Upper lobe of left lung (tissue), 6 donors: ENCODE results near the gene B3GALT5. TPM values are rescaled to one million over a fixed set of nuclear protein-coding genes. Genes with fewer than 3 reads are reported as not detected.

Source experiments
- ATAC-seq, 2 donors: fragments of 200-7000 bp; cut with Tn5 transposase; one replicate each; pipeline ENCODE4 v1.9.1; 2022; ENCODE audit warnings: mild to moderate bottlenecking in 2 of 2, moderate library complexity in 2 of 2; ENCODE audit not compliant: low FRiP score in 2 of 2
- DNase-seq, 2 donors: peaks; one replicate each; pipeline ENCODE4 v3.0.0-alpha.2; 2019 to 2020
- H3K27ac ChIP-seq, 4 donors: fragments of 200-600 bp; sonication (generic); one replicate each; pipeline ENCODE4 v1.5.1; 2016 to 2019
- H3K27me3 ChIP-seq, 4 donors: fragments of 200-600 bp; sonication (generic); one replicate each; pipeline ENCODE4 v1.5.1; 2017 to 2019
- H3K36me3 ChIP-seq, 4 donors: fragments of 200-600 bp; sonication (generic); one replicate each; pipeline ENCODE4 v1.5.1; 2016 to 2019
- H3K4me1 ChIP-seq, 4 donors: fragments of 200-600 bp; sonication (generic); one replicate each; pipeline ENCODE4 v1.5.1; 2018 to 2019
- H3K4me3 ChIP-seq, 4 donors: fragments of 200-600 bp; sonication (generic); one replicate each; pipeline ENCODE4 v1.5.1; 2017 to 2019; ENCODE audit warnings: mild to moderate bottlenecking in 2 of 4, moderate library complexity in 1 of 4
- H3K9me3 ChIP-seq, 4 donors: fragments of 200-600 bp; sonication (generic); one replicate each; pipeline ENCODE4 v1.5.1; 2018 to 2019
- EP300 ChIP-seq, 4 donors: sonication (generic); formaldehyde crosslinking; IDR thresholded peaks; one replicate each; pipeline ENCODE4 v1.5.1; 2017; ENCODE audit warnings: antibody characterized with exemption in 4 of 4, control low read depth in 2 of 4
- POLR2A ChIP-seq, 4 donors: fragments of 450-650 bp; IDR thresholded peaks; one replicate each; pipeline ENCODE4 v1.5.1; 2016 to 2017; ENCODE audit warnings: antibody characterized with exemption in 4 of 4, mild to moderate bottlenecking in 2 of 4
- POLR2AphosphoS5 ChIP-seq, 2 donors: sonication (generic); formaldehyde crosslinking; IDR thresholded peaks; one replicate each; pipeline ENCODE4 v1.5.1; 2017; ENCODE audit warnings: antibody characterized with exemption in 2 of 2
- WGBS, 2 donors: methylation state at CpG; one replicate each; pipeline ENCODE4 v1.1.5; 2017 to 2018; 5-methylcytosine and 5-hydroxymethylcytosine counted together
- total RNA-seq, 6 donors: library from RNA; depleted of rRNA in 4 of 6; stranded (reverse); fragments of >200 nt in 4 of 6; gene quantifications; one replicate each; pipeline versions ENCODE4 v1.1.0 to v1.2.1, GENCODE V29; 2016 to 2021
- TF ChIP-seq, protein P1 (sequence below), 6 experiments: fragments of 450-650 bp in 4 of 6; fragments of 200-600 bp in 2 of 6; sonication (generic) in 2 of 6; IDR thresholded peaks; one replicate each; pipeline ENCODE4 v1.5.1; 2016 to 2019; ENCODE audit warnings: antibody characterized with exemption in 6 of 6
- donor health status: DM: no; HTN: no; CAD: no; lungs with moderate emphysema.
- donor health status: DM: no; HTN: yes; CAD: no; lungs with severe emphysema.

Gene B3GALT5, protein sequence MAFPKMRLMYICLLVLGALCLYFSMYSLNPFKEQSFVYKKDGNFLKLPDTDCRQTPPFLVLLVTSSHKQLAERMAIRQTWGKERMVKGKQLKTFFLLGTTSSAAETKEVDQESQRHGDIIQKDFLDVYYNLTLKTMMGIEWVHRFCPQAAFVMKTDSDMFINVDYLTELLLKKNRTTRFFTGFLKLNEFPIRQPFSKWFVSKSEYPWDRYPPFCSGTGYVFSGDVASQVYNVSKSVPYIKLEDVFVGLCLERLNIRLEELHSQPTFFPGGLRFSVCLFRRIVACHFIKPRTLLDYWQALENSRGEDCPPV
- under 1 TPM in 5 of 6 donors, not detected in 1; under 0.01 to 0.71 (median 0.09) TPM for total RNA-seq

DNA sequence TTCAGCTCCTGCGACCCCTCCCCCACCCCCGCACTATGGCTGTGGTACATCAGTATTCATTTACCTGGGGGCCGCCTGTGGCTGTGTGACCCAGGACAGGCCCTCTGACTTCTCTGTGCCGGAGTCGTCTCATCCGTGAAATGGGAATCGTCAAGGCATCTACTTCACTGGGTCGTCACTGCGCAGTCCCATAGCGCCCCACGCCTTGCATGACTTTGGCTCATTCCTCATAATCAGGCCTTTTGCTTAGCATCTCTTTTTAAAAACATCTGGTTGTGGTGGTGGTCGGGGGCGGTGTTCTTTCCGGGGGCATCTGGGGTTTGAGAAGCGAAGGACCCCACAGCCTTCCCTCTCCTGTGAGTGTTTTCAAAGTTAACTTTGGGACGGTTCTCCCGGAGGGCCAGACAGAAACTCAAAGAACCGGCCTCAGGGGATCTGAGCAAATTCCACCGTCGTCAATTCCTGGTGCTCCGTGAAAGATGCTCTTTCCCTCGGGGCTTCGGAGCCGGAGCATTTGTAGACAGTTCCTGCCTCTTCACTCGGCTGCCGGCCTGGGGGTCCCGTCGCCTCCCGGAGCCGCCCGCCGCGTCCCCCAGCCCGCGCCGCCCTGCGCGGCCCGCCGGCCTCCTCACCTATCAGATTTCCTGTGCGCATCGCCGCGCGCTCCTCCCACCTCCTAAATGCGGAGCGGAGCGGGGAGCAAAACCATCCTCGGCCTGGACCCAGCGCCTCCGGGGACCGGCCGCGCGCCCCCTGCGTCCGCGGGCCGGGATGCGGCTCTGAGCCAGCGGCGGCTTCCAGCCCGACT is at the start of gene B3GALT5:
B3GALT5 (plus strand) TSS at position 708 of the 808 bp plus-strand sequence. CDS start 47,620 bp downstream, outside the sequence.
- Histone ChIP-seq H3K9me3 (no peaks in the 10 kb centered on the region), H3K27ac (no peak within 1 kb of the TSS), H3K4me1 (peaks cover 0 to 10% (median 0%) of the 10 kb centered on the region in 4 donors), H3K36me3 (no peaks in the 10 kb centered on the region), H3K4me3 (peak within 1 kb of the TSS in 3 of 4 donors; percentile 21 to 28 (median 23)), H3K27me3 (peaks cover 0 to 12% (median 6%) of the 10 kb centered on the region in 4 donors)
- DNase-seq (peak in 1 of 2 donors; percentile 67), ATAC-seq (no peak)
- TF ChIP-seq, protein P1, sequence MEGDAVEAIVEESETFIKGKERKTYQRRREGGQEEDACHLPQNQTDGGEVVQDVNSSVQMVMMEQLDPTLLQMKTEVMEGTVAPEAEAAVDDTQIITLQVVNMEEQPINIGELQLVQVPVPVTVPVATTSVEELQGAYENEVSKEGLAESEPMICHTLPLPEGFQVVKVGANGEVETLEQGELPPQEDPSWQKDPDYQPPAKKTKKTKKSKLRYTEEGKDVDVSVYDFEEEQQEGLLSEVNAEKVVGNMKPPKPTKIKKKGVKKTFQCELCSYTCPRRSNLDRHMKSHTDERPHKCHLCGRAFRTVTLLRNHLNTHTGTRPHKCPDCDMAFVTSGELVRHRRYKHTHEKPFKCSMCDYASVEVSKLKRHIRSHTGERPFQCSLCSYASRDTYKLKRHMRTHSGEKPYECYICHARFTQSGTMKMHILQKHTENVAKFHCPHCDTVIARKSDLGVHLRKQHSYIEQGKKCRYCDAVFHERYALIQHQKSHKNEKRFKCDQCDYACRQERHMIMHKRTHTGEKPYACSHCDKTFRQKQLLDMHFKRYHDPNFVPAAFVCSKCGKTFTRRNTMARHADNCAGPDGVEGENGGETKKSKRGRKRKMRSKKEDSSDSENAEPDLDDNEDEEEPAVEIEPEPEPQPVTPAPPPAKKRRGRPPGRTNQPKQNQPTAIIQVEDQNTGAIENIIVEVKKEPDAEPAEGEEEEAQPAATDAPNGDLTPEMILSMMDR (IDR thresholded peaks at IDR 0.05): no peak
- TF ChIP-seq POLR2A (IDR thresholded peaks at IDR 0.05) (no peak), EP300 (IDR thresholded peaks at IDR 0.05) (no peak), POLR2AphosphoS5 (IDR thresholded peaks at IDR 0.05) (no peak)
- WGBS, 2 donors: 10 to 11% methylated on average over 38 to 45 of the region's 63 CpGs

DNA sequence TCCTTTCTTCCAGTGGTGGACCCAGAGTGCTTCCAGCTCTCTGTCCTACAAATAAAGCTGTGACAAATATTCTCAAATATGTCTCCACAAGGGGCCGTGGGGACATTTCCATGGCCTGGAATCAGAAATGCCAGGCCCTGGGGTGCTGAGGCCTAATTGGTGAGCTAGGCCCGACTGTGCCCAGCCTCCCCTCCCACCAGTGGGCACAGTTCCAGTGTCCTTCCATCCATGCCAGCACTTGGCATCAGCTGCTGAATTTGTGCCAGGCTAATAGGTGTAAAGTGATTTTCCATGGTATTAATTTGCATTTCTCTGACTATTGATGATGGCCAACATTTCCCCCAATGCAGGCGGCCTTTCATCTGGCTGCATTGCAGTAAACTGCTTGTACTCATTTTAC is 48.5 kb upstream of the B3GALT5 start:
- H3K36me3 ChIP-seq: no peaks in the 10 kb centered on the region
- TF ChIP-seq POLR2AphosphoS5 (IDR thresholded peaks at IDR 0.05): no peak
- TF ChIP-seq, protein P1 (IDR thresholded peaks at IDR 0.05): no peak
- DNase-seq (no peak), ATAC-seq (no peak)
- no peaks in the 10 kb centered on the region for H3K27me3 ChIP-seq
- no peak overlapping the region for H3K4me3 ChIP-seq
- H3K27ac ChIP-seq: no peak overlapping the region
- 59 to 70% methylated on average over 3 of the region's 3 CpGs for WGBS, 2 donors
- H3K4me1 ChIP-seq: no peaks in the 10 kb centered on the region
- no peaks in the 10 kb centered on the region for H3K9me3 ChIP-seq

DNA sequence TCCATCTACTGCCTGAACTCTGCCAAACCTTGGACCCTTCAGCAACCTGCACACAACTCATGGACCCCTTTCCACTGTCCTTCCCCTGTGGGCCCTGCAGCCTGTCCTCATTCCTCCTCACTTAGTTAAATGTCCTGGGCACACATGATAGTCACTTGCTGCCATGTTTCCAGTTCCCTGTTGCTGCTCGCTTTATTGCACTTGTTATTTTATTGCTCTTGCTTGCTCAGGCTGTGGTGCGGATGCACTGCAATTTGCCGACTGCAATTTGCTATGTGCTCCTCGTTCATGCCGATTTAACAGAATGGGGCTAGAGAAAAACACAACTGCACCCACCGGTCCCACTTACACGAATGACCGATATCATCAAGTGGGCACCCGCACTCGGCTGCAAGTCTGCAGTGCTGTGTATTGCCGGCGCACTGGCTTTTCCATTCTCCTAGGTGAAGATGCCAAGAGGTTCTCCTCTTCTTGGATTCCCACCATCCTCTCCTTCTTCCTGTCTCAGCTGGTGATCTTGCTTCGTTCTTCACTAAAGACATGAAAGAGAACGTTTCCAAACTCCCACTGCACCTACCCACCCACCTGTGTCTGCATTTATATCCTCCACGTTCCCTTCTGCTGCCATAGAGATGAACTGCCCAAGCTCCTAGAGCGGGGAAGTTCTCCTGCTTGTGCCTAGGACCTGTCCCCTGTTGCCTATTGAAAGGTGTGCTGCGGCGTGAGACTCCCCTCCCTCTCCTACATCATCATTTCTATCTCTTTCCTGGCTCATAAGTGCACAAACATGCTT is 45.4 kb upstream of the B3GALT5 start:
- Histone ChIP-seq H3K27me3 (no peaks in the 10 kb centered on the region), H3K36me3 (no peaks in the 10 kb centered on the region), H3K9me3 (no peaks in the 10 kb centered on the region), H3K27ac (no peak overlapping the region), H3K4me1 (no peaks in the 10 kb centered on the region), H3K4me3 (no peak overlapping the region)
- TF ChIP-seq POLR2A (IDR thresholded peaks at IDR 0.05) (no peak), POLR2AphosphoS5 (IDR thresholded peaks at IDR 0.05) (no peak), EP300 (IDR thresholded peaks at IDR 0.05) (no peak)
- TF ChIP-seq, protein P1 (IDR thresholded peaks at IDR 0.05): no peak
- DNase-seq: no peak
- no peak for ATAC-seq
- 92 to 95% methylated on average over 18 of the region's 18 CpGs for WGBS, 2 donors

DNA sequence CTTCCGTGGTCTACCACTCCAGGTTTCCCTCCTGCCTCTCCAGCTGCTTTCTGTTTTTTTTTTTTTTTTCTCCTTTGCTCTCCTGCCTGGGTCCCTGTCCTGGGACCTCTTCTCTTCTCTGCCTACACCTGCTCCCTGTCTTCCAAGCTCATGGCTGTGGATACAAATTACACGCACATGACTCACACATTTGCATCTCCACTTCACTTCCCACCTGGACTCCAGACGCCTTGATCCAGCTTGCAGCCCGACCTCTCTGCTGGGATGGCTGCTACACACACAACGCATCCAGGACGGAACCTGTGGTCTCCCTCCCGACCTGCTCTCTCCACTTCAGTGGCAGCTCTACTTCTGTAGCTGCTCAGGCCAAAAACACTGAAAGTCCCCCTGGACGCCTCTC is 44.4 kb upstream of the B3GALT5 start:
- H3K36me3 ChIP-seq: no peaks in the 10 kb centered on the region
- TF ChIP-seq EP300 (IDR thresholded peaks at IDR 0.05): no peak
- TF ChIP-seq POLR2A (IDR thresholded peaks at IDR 0.05): no peak
- ATAC-seq: no peak
- H3K9me3 ChIP-seq: no peaks in the 10 kb centered on the region
- H3K27ac ChIP-seq: no peak overlapping the region
- WGBS, 2 donors: 62 to 67% methylated on average over 8 of the region's 8 CpGs
- H3K4me1 ChIP-seq: no peaks in the 10 kb centered on the region
- no peak for DNase-seq
- no peaks in the 10 kb centered on the region for H3K27me3 ChIP-seq
- H3K4me3 ChIP-seq: no peak overlapping the region

DNA sequence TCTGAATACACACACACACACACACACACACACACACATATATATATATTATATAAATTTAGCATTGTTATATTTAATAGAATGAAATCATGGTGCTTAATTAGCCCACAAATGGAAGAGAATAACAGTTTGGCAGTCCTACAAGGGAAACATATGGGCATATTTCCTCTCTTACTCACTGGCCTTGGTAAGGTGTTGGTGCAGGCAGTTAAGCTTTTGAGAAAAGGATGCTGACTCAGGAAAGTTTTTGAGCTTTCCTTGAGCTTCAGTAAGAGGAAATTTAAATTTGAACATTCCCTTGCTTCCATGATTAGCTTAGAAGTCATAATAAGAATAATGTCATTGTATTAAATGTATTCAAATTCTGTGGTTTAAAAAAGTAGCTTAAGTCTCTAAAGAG is 37.0 kb upstream of the B3GALT5 start:
- no peaks in the 10 kb centered on the region for H3K27me3 ChIP-seq
- TF ChIP-seq POLR2AphosphoS5 (IDR thresholded peaks at IDR 0.05) (no peak), EP300 (IDR thresholded peaks at IDR 0.05) (no peak), POLR2A (IDR thresholded peaks at IDR 0.05) (no peak)
- TF ChIP-seq, protein P1 (IDR thresholded peaks at IDR 0.05): no peak
- no peaks in the 10 kb centered on the region for H3K4me1 ChIP-seq
- no peaks in the 10 kb centered on the region for H3K9me3 ChIP-seq
- no peak overlapping the region for H3K4me3 ChIP-seq
- ATAC-seq (no peak), DNase-seq (no peak)
- no peaks in the 10 kb centered on the region for H3K36me3 ChIP-seq
- no peak overlapping the region for H3K27ac ChIP-seq
